RCC 7860 (cell line): ENCODE results near the gene OVCH1.

Source experiments
- DNase-seq: peaks from one replicate; pipeline ENCODE4 v3.0.0-alpha.2; 2015; ENCODE audit warnings: low spot score
- FAIRE-seq: peaks from 2 replicates; lab custom pipeline; 2012; peaks lifted over from hg19 to GRCh38; lab: Jason Lieb, UNC

Gene OVCH1, protein sequence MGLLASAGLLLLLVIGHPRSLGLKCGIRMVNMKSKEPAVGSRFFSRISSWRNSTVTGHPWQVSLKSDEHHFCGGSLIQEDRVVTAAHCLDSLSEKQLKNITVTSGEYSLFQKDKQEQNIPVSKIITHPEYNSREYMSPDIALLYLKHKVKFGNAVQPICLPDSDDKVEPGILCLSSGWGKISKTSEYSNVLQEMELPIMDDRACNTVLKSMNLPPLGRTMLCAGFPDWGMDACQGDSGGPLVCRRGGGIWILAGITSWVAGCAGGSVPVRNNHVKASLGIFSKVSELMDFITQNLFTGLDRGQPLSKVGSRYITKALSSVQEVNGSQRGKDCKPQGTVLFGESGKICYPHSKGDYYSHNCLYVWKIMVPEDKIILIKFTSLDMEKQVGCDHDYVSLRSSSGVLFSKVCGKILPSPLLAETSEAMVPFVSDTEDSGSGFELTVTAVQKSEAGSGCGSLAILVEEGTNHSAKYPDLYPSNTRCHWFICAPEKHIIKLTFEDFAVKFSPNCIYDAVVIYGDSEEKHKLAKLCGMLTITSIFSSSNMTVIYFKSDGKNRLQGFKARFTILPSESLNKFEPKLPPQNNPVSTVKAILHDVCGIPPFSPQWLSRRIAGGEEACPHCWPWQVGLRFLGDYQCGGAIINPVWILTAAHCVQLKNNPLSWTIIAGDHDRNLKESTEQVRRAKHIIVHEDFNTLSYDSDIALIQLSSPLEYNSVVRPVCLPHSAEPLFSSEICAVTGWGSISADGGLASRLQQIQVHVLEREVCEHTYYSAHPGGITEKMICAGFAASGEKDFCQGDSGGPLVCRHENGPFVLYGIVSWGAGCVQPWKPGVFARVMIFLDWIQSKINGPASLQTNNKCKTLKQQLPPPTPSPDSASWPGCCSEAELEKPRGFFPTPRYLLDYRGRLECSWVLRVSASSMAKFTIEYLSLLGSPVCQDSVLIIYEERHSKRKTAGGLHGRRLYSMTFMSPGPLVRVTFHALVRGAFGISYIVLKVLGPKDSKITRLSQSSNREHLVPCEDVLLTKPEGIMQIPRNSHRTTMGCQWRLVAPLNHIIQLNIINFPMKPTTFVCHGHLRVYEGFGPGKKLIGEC

DNA sequence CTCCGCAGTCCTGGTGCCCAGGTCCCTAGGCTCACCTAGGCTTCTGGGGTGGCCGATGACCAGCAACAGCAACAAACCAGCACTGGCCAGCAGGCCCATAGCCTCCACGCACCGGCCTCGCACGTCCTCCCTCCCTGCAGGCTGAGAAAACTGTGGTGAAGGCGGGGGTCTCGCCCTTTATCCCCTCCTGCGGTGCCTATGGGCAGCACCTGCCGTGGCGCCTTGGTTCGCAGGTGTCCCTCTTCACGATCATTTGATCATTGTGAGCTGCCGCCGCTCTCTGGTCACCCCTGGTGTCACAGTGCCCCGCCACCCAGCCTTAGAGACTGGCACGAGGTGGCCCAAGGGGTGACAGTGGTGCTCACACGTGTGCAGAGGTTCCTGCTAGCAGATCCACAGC is at the start of gene OVCH1:
OVCH1 (minus strand) TSS at position 99 of the 400 bp plus-strand sequence; CDS start at position 99, 0 bp downstream.
- FAIRE-seq, result no peak

DNA sequence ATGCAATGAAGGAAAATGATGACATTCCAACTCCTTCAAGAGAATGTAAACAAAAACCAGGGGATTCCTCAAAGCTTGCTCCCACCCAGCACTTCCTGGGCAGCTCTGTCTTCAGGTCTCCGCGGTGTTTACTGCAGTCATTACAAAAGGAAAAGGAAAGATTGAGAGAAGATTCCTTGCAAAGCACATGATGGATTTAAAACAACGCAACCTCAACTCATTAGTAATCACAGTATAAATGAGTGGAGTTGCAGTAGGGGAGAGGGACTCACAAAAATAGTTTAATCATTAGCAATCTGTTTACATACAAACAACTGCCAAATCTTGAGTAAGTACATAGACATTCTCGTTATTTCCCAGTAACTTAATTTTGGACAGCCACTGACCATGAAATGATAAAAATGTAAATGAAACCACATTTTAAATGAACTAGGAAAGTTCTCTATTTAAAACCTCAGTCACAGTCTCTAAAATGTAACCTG is 49.7 kb upstream of the OVCH1 start:
- FAIRE-seq (no peak), DNase-seq (no peak)

More for the DNA sequence above, at the start of gene OVCH1:
- no peak for DNase-seq

DNA sequence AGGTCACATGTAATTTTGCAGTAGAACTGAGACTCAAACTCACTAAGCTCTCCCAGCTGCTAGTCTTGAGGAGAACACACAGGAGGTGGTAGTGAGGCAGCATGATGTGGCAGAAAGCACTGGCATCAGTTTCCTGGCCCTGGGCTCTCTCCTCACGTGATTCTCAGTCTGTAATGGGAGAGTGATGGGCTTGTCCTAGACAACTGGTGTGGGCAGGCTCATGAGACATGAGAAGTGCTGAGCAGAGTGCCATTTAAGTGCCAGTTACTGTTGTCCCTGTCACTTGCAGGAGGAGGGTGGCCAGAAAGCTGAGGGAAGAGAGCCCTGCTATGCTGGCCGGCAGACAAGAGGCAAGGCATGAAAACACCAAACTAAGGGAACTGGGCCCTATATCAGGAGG is 48.5 kb upstream of the OVCH1 start:
- no peak for FAIRE-seq
- no peak for DNase-seq

DNA sequence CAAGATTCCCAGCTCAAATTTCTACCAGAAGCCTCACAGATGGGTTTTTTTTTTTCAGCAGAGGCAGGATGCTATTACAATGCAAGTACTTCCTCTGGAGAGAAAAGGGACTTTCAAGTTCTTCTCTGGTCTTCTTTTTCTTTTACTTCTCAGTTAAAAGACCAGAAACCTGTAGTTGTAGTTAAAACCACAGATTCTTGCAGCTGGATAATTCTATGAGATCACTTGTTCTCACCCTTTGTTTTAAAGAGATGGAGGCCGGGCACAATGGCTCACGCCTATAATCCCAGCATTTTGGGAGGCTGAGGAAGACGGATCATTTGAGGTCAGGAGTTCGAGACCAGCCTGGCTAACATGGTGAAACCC is 47.6 kb upstream of the OVCH1 start:
- no peak for FAIRE-seq
- DNase-seq, result no peak

DNA sequence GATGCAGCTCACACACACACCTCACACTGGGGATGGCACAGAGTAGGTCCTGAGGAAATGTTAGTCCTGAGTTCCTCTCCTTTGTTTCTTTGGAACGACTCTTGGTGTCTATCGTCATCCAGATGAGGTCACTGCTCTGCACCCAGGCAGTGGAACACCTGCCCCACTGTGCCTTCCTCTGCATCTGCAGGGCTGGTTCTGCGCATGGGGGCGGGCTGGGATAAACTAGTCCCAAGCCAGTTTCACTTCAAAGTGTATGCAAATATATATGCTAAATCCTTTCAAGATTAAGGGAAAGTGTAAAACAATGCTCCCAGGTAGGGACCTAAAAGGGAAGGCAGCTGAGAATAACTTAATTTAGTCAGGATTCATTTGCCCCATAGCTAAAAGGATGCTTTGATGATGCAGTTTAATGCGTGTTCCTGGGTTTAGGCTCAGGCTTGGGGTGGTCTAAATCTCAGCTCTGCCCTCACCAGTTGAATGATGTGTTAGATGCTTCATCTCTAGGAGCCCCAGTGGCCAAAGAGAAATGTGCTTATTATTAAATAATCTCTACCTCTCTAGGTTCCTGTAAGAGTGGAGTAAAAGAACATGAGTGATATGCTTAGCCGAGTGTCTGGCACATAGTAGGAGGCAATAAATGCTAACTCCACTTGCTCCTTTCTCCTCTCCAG is 47.1 kb upstream of the OVCH1 start:
- FAIRE-seq (no peak), DNase-seq (no peak)

DNA sequence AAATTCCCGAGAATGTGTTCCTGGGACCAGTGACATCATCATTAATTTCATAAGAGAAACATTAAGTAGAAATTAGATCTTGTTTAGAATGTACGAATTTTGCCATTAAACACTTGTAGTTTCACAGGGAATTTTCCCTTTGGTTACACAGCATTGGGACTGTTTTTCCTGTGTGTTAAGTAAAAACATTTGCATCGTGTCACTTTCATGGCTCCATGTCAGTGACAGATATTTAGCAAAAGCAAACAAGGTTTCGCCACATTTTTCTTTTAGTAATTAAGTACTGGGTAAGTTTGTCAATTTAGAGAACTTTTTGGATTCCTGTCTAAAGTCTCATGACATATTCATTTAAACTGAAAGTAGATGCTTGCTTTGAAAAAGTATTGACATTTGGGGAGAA is 45.5 kb upstream of the OVCH1 start:
- FAIRE-seq (no peak), DNase-seq (no peak)

DNA sequence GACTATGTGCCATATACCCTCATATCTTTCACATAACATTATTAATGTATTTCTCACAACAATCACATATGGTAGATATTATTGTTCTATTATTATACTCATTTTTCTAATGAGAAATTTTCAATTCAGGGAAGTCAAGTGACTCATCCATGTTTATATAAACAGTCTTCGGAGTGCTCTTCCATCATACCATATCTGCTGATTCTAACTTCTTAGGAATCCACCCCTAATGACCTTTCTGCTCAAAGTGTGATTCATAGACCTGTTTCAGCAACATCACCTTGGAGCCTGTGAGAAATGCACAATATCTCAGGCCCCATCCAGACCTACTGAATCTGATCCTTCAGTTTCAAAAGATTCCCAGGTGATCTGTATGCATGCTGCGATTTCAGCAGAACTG is 39.8 kb upstream of the OVCH1 start:
- DNase-seq (no peak), FAIRE-seq (no peak)

DNA sequence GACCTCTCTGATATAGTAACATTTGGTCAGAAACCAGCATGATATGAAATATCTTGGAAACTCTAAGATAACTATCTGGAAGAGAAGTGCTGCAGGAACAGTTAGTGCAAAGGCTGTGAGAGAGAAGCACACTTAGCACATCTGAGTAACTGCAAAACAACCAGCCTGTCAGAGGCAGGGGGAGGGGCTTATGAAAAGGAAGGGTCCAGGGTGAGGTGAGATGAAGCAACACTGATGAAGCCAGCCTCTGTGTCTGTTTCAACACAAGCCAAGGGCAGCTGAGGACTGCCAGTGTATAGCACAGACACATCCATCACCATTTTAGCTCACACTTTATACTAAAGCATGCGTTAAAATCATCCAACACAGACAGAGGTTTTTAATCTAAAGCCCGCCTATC is 37.4 kb upstream of the OVCH1 start:
- DNase-seq (no peak), FAIRE-seq (no peak)

DNA sequence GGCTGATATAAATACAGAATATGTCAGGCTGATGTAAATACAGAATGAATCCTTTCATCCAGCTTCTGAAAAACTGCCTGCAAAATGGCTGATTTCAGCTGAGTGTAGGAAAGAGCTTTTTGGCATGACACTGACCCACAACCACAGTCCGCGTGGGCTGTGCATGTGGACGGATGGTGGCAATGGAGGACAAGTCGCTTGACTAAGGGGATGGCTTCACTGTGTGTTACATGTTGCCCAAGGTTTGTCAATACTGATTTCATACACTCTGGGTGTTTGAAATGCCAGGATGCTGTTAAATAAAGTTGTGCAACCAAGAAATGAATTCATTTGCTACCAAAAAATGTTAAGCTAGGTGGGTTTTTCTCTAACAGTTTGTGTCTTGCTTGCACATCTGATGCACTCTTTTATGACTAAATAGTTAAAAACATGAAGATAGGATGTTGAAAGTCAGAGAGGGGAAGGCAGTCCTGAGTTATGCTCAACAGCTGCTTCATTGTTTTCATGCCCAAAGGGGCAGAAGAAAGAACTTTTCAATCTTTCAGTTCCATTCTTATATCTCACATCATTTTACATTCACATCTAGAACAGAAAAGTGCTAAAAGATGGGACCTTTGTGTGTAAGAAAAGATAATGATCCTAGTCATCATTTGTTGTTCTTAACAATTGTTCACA is 36.5 kb upstream of the OVCH1 start:
- FAIRE-seq (no peak), DNase-seq (no peak)

DNA sequence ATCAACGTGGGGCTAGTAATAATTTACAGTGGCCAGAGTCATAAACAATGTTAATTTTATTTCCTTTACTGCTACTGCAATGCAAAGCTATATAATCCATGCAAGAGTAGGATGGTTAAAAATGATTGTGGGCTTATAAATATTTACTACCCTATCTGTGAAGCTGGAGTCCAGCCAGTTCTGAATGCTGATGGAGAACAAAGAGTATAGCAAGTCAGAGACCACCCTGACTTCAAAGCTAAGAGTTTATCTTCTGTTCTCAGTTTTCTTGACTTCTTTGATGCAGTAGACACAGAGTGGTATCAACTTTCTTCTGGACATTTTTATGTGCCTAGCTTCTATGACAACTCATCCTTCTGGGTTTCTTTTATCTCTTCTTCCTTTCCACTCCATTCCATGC is 34.0 kb upstream of the OVCH1 start:
- DNase-seq (no peak), FAIRE-seq (no peak)

DNA sequence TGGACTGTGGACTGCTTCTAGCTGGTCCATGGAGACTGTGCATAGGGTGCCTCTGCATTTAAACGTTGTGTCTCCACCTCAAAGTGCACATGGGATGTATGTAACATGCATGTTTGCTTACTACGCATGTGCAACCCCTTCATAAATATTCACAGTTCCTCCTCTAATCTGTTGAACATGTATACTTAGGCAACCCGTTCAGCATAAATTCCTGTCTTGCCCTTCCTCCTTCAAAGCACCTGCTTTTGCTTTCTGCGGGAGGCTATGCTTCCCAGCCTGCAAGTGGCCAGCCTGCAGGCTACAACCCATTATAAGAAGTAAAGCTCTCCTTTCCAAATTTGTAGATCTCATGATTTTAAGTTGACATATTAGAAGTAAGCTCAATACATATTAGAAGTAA is 33.0 kb upstream of the OVCH1 start:
- FAIRE-seq (no peak), DNase-seq (no peak)

DNA sequence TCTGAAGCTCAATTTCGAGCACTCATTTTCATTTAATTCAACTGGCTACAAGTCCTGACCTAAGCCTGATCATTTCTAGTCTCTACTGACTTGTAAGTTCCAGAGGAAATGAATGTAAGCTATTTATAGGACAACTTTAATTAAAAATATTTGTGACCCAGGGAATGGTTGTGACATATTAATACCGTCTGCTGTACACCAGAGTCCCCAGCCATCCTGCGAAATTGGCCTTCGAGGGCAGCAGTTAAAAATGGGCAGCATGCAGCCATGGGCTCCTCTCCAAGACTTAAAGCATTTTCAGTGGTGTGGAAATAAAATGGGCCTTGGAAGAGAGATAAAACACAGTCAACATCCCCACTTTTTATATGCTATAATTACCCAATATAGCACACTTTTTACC is 30.7 kb upstream of the OVCH1 start:
- DNase-seq, result no peak
- FAIRE-seq, result no peak

DNA sequence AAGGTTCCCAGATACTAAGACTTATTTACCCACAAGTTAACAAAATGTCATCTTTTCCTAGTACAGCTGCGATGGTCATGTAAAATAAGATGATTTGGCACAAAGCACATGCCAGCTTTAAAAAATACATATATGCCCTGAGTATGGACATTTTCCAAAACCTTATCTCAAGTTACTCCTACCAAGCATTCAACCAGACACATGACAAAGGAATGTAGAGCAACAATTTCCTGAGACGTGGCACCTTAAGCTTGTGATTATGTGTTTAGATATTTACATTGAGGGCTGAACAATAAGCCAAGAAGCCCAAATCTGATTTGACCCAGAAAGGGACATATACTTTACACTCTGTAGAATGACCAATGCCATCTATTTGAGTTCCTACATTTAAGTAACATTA is 24.5 kb upstream of the OVCH1 start:
- FAIRE-seq (no peak), DNase-seq (no peak)

DNA sequence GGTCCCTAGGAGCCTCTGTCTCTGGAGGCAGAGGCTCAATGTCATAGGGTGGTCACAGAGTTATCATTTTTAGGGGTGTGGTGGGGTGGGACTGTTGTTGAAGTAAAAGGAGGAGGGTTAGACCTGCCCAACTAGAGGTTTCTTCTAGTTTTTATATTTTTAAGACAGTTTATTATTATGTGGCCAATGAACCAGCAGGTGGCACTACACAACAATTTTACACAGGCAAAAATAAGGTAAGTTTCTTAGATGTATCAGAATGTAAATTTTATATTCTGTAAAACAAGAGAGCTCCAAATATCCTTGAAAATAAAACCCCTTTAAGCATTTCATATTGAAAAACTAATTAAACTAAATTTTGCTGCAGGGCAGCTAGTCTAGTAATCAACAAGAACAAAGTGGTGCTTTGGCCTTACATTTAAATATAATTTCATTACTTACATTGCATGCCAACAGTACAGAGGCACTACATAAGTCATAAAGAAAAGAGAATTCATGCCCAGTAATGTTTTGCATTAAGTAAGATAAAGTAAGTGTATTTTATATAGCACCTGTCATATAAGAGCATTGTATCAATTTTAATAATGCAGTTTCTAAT is 22.2 kb upstream of the OVCH1 start:
- DNase-seq, result peak; percentile 6

DNA sequence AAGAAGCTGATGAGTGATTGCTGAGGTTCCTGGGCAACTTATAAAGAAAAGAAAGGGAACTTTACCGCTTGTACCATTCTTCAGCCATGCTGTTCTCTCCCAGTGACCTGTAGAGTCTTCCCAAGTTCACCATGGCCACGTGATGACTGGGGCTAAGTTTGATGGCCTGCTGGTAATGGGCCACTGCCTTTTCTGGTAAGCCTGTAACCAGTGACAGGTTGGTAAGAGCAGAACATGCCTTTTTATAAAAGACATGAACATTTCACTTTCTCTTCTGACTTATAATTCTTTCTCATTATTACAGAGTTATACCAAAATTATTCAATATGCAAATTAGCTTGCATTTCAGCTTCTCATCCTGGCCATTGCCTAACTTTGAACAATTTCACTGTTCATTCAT is 20.9 kb upstream of the OVCH1 start:
- FAIRE-seq (no peak), DNase-seq (no peak)

More for the DNA sequence above, 22.2 kb upstream of the OVCH1 start:
- peak; percentile 5 for FAIRE-seq

DNA sequence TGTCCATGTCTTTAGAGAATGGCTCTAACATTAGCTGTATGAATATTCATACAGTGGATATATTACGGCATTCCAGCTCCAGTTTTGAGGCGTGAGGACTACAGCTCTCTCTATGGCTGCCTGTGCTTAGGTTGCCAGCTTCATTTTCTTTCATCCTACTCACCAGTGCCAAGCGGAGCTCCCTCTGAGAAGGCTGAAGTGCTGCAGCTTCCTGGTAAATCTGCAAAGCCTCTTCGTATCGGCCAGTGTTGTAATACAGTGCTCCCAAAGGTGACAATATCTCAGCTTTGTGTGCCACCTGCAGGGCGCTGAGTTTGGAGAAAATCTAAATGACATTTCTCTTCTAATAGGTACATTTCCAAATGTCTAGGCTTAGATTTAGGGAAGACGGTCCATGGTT is 19.8 kb upstream of the OVCH1 start:
- DNase-seq, result no peak
- FAIRE-seq, result no peak

DNA sequence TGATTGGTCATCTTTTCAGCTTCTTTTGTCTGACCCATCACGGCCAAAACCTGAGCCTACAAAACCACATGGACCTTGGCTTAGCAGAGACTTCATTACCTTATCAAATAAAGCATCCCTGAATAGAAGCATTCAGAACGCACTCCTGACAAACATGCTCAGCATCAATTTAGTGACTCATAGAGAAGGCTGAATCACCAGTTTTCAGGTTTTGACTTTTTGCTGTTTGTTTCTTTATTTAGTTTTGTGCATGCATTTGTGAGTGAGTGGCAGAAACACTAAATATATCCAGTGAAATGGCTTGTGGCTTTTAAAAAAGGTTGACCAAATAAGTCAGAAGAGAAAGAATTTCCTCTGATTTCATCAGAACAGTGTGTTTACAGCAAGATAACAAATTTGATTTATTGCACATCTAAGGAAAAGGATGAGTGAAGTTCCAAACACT is 19.0 kb upstream of the OVCH1 start:
- FAIRE-seq, result no peak
- DNase-seq, result no peak

DNA sequence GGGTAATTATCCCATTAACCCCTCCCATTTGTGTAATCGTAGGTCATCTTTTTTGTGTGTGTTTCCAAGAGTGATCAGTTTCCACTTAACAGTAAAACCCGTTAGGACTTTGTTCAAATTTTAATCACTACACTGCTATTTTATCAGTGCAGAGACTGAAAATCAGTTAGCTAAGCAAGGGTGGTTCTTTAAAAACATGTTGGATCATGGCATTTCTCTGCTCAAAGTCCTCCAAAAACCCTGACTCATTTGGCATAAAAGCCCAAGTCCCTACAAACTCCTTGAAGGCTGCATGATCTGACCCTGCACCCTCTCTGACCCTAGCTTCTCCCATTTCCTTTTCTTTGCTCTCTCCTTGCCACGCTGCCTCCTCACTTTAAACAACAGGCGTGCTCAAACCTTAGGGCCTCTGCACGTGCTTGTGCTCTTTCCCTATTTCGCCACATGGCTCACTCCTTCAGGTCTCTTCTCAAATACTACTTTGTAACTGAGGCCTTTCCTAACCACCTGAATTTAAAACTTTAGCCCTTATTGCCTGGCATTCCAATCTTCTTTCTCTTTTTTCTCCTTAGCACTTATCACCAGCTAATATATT is 13.2 kb upstream of the OVCH1 start:
- DNase-seq (no peak), FAIRE-seq (no peak)

DNA sequence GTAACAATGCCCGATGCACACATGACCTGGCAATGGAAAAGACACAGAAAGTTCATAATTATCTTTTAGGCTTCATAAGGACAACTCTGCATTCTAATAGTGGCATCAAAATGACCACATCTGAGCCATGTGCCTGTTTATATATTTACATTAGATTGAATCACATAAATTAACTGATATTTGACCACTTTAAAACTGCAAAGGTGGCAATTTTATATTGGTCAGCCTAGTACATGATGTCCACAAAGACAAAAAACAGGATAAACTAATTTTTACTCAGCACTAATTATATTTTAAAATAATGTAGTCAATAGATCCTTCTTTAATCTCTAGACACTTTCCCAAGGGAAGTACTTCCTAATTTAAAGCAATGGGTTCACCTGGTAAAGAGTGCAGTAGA is 12.0 kb upstream of the OVCH1 start:
- DNase-seq (no peak), FAIRE-seq (no peak)

DNA sequence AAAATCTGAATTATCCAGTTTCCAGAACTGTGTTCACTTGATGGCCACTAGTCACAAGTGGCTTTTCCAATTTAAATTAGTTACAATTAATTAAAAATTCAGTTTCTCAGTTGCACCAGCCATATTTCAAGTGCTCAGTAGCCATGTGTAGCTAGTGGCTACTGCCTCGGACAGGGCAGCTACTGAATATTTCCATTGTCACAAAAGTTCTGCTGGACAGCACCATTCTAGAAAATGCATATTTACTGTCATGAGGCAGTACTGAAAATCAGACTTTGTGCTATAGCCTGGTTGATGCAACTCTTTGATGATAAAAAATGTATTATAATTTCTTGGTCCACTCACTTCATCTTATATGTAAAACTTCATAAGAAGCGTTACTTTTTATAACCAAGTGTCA is 11.5 kb upstream of the OVCH1 start:
- FAIRE-seq, result no peak
- DNase-seq, result no peak
